Right renal cortex interstitium (tissue), 3 donors: ENCODE measurements around the gene MICAL2. TPM values are rescaled to one million over a fixed set of nuclear protein-coding genes. Genes with fewer than 3 reads are reported as not detected.

Experiments
- DNase-seq, 3 donors: peaks; one replicate each; pipeline ENCODE4 v3.0.0-alpha.2; 2013; ENCODE audit warnings: low read depth in 3 of 3, low spot score in 2 of 3
- polyA plus RNA-seq, 3 donors: library from polyadenylated mRNA; unstranded; fragments of 120-200 nt; gene quantifications; one replicate each; pipeline ENCODE4 v1.2.1, GENCODE V29; 2013; ENCODE audit not compliant: insufficient read length in 3 of 3

MICAL2 gene
- polyA plus RNA-seq, 3 donors, result 6.7 to 8.3 (median 7.1) TPM

GRCh38 chr11:12260731-12261521 lies 150.5 kb downstream of the MICAL2 start:
- no peak for DNase-seq

DNA sequence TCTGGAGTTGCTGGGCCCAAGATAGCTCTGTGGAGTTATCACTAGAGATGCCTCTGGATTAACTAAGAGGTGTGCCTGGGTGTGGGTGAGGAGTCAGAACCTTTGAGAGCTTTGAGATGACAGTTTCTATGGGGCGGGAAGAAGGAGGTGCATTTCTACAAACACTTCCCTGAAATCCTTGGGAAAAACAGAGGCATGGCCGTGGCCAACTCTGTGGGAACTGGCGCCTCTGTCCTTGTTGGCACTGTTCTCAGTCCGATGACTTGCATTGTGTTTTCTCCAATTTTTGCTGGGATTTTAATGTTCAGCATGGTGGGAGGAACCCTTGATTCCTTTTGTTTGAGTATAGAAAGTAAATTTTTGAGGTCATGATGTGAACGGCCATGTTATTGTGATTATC lies 151.2 kb downstream of the MICAL2 start:
- no peak for DNase-seq

- no peak for DNase-seq
These were observed 152.8 kb downstream of the MICAL2 start for GRCh38 chr11:12263141-12263693.

DNA sequence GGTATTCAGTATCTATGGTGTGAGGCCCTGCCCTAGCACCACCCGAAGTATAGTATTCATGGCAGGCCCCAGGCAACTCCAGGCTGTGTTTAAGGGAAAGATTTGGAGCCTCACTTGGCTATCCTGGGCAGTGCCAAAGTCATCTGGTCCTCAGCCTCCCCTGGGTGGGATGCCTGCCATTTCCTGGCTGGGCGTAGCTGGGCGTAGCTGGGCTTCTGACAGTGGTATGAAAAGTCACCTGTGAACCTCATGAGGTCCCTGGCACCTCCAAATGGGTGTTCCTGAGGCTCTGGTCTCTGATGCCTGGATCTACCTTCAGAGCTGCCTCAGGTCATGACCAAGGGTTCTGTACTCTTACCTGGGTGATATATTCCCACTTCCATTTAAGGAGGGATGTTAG lies 154.0 kb downstream of the MICAL2 start:
- DNase-seq, result no peak

DNA sequence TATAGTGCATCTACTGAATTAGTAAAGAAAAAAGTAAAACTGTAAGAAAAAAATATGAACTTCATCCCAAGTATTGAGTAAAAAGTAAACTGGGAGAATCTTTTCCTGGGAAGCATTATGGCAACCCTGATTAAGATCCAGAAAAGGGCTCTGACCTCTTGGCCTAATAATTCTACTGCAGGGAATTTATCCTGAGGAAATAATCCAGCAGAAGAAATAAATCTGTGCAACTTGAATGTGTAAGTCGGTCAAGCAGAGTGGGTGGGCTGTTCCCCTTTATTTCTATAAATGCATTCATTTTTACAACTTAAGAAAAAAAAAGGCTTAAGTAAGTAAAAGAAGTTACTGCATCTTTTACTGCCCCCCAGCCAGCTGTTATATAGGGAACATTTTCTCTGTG lies 155.7 kb downstream of the MICAL2 start:
- DNase-seq, result no peak

DNA sequence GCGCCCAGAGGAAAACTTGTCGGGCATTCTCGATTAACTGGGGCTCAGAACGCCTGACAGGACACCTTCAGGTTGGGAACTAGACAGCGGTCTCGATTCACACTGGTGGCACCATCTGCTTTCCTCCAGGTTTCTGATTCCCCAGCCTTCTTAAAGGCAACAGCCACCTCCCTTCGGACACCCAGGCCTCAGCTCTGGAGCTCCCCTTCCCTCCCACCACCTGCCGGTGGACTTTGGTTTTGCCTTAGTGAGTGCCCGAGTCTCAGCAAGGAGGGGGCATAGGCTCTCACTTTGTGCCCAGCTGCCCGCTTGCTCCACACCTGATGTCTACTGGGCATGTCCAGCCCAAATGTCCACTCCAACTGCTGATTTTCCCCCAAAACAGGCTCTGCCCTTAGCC lies 156.6 kb downstream of the MICAL2 start:
- no peak for DNase-seq

DNA sequence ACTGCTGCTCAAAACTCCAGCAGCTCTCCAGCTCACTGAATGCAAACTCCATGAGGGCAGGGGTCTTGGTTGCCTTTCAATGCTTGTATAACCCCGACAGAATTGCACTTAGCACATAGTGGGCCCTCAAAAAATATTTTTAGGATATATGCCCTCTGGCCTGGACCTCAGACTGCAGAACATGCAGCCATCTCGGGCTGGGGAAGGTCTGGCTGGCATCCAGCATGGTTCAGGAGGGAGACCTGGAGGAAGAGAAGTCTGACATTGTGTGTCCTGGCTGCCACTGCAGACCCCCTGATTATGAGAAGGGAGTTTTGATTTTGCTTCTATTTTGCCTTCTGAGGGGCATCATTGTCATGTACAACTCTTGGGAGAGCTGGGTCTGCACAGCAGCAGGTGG lies 157.5 kb downstream of the MICAL2 start:
- no peak for DNase-seq

- no peak for DNase-seq
These were observed 158.7 kb downstream of the MICAL2 start for GRCh38 chr11:12269104-12269441.

GRCh38 chr11:12269446-12270214 lies 159.2 kb downstream of the MICAL2 start:
- DNase-seq, result no peak

DNA sequence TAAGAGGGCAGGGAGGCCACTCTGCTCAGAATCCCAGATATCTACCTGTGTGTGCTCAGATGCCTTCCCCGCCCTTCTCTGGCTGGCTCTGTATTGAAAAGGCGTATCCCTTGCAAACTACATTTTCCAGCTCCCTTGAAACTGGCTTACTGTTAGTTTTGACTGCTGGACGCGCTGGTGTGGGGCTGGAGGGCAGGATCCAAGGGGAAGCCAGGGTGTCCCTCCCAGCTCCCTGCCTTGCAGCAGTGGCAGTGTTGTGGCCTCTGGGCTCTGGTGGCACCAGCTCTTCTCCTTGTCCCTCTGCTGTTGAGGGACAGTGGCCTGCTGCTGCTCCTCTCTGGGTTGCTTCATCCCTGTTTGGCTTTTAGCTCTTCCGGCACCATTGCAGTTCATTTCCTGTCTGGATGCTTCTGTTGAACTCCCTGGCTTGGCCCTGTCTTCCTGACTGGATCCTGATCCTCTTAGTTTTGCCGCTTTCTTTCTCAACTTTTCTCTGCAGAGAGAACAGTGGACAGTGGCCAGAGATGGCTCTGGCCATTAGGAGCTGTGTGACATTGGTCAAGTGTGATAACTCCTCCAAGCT lies 159.9 kb downstream of the MICAL2 start:
- DNase-seq, result no peak

DNA sequence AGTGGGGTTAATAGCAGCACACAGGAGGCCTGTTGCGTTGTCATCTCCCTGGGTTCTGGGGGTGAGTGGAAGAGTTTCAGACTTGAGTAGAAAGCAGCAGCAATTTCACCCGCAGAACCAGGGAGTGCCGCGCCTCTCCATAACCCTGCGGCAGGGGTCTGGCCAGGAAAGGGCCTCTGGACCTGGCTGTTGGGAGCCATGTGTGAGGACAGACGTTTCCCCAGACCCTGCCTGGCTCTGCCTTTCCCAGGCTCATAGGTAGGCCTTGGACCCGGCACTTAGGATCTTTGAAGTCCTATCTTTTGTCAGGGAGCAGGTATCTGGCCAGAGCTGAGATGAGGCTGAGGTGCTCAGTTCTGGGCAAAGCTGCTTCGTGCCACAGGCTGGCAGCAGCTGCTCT lies 160.4 kb downstream of the MICAL2 start:
- DNase-seq, result no peak

- DNase-seq, result no peak
These were observed 160.9 kb downstream of the MICAL2 start for GRCh38 chr11:12271241-12271640.

DNA sequence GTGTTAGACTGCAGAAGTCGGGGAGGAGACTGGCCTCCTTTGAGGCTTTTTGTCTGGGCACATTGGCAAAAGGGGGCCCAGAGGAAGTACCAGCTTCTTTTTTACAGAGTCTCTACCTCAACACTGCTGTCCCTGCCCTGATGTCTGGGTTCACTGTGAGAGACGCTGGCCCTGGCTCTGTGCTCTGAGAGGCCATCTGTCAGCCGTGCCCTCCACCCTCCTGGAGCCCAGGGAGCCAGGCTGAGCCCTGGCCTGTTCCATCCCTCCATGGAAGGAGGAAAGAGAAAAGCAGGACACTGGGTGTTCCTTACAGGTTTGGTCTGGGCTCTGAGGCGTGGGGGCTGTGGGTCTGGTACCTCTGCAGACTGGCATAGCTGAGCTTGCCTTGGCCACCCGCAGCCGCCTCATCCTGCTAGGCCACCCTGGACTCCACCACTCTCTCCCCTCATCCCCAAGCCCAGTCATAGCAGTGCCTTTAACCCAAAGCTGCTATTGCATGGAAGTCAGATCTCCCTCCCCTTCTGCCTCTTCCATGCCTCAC lies 161.5 kb downstream of the MICAL2 start:
- DNase-seq, result no peak

GRCh38 chr11:12272821-12273617 lies 162.6 kb downstream of the MICAL2 start:
- no peak for DNase-seq

GRCh38 chr11:12273618-12273995 lies 163.2 kb downstream of the MICAL2 start:
- no peak for DNase-seq

DNA sequence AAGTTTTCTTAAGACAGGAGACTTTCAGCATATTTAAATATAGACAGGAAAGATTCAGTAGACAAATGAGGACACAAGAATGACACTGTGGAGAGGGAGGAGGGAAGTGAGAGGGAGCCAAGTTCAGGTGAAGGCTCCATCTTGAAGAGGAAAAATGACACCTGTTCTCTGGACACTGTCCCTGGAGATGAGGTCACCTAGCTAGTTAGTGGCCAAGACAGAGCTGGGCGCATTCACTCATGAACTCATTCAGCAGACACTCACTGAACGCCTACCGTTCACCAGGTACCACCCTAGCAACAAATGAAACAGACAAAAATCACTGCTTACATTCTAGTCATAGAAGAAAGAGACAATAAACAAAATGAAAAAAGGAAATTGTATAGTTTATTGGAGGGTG lies 163.7 kb downstream of the MICAL2 start:
- DNase-seq, result no peak

DNA sequence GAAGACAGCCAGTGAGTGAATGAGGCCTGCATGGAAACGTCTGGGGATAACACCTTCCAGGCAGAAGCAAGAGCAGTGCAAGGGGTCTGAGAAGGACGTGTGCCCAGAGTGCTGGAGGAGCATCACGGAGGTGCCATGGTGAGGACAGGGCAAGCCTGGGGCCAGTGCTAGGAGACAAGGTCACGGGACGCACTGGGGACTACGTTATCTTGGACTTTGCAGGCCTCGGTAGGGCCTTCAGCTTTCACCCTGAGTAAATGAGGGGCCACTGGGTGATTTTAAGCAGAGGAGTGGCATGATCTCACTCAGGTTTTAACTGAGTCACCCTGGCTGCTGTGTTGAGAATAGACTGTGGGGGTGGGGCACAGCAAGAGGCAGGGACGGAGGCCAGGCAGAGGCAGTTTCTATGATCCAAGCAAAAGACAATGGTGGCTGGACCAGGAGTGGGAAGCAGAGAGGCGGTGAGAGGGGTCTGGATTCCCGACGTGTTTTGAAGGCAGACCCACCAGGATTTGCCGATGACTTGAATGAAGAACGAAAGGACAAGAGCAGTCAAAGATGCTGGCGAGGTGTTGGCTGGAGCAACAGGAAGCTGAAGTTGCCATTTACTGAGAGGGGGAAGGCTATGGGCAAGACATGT lies 164.3 kb downstream of the MICAL2 start:
- DNase-seq, result no peak

DNA sequence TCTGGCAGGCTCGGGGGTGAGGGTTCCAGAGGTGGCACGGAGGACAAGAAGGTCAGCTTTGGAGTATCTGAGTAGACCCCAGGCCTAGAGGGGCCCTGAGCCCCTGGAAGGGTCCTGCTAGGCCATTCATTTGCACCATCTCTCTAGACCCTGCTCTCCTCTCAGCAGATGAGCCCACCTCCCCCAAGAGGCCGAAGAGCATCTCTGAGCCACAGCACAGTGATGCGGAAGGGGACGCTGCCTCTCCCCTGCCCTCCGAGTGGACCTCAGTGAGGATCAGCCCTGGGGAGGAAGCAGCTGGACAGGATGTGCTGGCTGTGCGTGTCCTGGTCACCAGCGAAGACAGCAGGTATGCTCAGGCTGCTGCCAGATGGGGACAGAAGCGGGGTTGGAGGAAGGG lies 165.4 kb downstream of the MICAL2 start:
- DNase-seq, result no peak

GRCh38 chr11:12276356-12276755 lies 166.0 kb downstream of the MICAL2 start:
- no peak for DNase-seq

DNA sequence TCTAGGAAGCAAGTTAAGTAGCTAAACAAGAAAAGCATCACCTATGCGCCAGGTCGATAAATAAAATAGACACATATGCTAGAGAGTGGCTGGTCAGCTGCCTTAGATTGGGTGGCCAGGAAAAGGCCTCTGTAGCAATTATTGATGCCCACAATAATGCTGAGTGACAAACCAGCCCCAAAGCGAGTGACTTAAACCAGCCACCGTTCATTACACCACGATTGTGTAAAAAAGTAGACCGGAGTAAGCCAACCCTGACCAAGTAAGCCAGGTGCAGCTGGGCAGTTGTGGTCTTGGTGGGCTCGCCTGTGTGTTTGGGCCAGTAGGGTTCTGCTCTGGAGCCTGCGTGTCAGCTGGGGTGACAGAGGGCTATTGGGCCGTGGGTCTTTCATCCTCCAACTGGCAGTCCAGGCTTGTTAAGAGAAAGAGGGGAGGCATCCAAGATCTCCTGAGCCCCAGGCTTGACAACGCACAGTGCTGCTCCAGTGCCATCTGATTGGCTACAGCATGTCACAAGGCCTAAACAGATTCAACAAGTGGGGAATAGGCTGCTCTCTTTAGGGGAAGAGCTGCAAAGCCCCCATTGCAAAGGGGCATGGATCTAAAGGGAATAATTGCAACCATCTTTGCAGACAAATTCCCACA lies 166.6 kb downstream of the MICAL2 start:
- no peak for DNase-seq
